GM18870 (cell line): ENCODE results near the gene DIP2C.
"Not testable (repeated sequence)": the region's sequence is repeated elsewhere in the genome, so short reads cannot be mapped to it uniquely, and the experiment has no call there.

Source experiments
- ATAC-seq: cut with Tn5 transposase; IDR thresholded peaks from one replicate; pipeline ENCODE4 v1.9.1; 2021; ENCODE audit warnings: moderate library complexity; ENCODE audit not compliant: unreplicated experiment

Gene DIP2C

DNA sequence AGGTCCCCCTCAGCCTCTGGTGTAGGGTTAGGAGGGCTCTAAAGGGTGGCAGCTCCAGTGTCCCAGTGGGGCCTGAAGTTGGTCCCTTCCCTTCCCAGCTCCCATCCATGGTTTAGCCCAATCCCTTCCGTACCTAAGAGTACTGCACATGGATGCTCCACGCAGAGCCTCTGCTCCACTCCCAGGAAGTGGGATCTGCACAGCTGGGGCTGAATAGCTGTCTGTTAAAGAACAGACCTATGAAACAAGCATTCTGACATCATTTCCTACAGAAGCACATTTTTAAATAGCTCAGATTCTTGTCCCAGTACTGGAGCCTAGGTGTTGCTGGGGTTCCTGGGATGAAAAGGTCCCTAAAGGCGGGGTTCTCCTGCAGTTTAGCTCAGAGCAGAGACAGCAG lies 418.3 kb downstream of the DIP2C start:
- no peak for ATAC-seq

DNA sequence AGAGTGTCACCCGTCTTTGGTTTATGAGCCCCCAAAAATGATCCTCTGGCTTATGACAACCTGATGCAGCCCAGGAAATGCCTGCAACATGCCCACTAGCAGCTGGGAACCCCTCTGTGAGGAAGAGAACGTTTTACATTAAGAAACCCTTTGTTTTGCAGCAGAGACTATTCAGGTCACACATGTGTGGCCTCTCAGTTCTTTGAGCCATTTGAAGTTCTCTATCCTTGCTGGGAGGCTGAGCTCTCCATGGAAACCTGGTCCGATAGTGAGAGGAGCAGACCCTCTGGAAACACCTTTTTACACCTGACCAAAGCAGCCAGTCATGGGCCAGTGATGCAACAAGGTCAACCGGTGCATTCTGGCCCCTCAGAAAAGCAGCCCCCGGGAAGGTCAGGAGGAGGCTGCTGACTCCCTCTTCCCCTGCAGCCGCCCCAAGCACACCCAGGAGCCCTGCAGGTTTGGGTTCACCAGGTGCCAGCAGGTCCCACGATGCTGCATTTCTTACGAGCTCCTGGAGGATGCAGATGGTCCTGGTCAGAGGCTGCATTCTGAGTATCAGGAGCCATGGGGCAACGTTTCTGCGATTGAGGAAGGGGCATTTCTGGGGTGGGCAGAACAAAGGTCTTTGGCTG lies 419.9 kb downstream of the DIP2C start:
- ATAC-seq, result no peak

DNA sequence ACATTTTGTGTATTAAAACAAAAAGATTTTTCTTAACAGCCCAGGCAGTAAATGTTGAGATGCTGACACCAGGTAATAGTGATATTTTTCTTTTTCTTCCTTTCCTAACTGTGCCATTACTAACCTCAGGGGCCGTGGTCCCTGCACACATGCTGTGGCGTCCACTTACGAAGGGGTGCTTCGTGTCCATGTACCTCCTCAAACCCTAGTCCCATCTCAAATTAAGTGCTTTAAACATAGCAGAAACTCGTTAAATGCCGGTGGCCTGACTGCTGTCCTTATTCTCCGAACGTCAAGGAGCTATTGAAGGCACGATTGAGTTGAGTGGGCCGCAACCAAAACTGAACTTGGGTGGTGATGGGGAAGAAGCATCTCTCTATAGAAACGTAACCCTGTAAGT lies 421.8 kb downstream of the DIP2C start:
- ATAC-seq, result no peak

GRCh38 chr10:266974-267425 lies 422.5 kb downstream of the DIP2C start:
- no peak for ATAC-seq

DNA sequence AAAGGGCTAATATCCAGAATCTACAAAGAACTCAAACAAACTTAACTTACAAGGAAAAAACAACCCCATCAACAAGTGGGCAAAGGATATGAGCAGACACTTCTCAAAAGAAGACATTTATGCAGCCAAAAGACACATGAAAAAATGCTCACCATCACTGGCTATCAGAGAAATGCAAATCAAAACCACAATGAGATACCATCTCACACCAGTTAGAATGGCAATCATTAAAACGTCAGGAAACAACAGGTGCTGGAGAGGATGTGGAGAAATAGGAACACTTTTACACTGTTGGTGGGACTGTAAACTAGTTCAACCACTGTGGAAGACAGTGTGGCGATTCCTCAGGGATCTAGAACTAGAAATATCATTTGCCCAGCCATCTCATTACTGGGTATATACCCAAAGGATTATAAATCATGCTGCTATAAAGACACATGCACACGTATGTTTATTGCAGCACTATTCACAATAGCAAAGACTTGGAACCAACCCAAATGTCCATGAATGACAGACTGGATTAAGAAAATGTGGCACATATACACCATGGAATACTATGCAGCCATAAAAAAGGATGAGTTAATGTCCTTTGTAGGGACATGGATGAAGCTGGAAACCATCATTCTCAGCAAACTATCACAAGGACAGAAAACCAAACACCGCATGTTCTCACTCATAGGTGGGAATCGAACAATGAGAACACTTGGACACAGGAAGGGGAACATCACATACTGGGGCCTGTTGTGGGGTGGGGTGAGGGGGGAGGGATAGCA lies 423.5 kb downstream of the DIP2C start:
- ATAC-seq, result not testable (repeated sequence)

DNA sequence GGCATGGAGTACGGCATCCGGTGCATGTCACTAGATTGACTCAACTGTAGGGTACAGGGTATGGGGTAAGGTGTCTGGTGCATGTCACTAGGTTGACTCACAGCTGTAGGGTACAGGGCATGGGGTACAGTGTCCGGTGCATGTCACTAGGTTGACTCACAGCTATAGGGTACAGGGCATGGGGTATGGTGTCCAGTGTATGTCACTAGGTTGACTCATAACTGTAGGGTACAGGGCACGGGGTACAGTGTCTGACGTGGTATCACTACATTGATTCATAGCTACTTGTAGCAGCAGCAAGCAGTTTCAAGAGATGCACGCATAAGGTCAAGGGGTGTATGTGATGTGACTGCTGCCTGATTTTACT lies 424.4 kb downstream of the DIP2C start:
- not testable (repeated sequence) for ATAC-seq

- not testable (repeated sequence) for ATAC-seq
Observed at GRCh38 chr10:264160-265073, 425.1 kb downstream of the DIP2C start.

GRCh38 chr10:260819-261429 lies 428.5 kb downstream of the DIP2C start:
- ATAC-seq, result no peak

- no peak for ATAC-seq
Observed at GRCh38 chr10:251982-252582, 437.4 kb downstream of the DIP2C start.

GRCh38 chr10:248307-248706 lies 441.2 kb downstream of the DIP2C start:
- ATAC-seq, result no peak

- ATAC-seq, result no peak
Observed at GRCh38 chr10:247480-247879, 442.0 kb downstream of the DIP2C start.

DNA sequence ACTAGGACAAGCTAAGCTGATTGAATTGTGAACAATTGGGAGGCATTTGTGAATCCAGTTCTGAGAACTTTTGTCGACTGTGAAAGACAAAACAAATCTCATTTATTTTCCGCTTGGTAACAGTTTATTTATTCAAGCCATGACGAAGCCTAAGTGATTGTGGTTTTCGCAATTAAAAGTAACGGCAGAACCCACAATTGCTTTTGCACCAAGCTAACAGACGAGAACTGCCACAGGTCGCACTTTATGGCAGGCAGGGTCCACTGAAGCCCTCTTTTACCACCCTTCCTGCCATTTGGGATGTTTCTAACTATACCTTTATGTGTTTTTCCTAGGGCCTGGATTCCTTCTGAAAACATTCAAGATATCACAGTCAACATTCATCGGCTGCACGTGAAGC lies 443.0 kb downstream of the DIP2C start:
- no peak for ATAC-seq

DNA sequence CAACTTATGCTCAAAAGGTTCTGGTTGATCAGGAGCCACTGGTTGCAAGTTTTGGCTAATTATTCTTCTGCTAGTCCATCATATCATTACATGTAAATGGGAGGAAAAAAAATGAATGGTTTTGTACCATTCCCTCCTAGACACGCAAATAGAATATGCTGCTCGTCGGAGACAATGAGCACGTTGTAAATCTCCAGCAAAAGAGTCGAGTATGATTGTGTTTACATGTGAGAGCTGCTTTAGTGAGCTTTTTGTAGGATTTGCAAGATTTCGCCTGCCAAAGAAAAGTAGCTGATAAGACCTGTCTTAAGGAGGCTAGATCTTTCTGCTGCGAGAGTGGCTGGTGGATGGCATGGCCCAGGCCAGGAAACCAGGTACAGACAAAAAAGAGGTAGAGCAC lies 445.2 kb downstream of the DIP2C start:
- no peak for ATAC-seq

DNA sequence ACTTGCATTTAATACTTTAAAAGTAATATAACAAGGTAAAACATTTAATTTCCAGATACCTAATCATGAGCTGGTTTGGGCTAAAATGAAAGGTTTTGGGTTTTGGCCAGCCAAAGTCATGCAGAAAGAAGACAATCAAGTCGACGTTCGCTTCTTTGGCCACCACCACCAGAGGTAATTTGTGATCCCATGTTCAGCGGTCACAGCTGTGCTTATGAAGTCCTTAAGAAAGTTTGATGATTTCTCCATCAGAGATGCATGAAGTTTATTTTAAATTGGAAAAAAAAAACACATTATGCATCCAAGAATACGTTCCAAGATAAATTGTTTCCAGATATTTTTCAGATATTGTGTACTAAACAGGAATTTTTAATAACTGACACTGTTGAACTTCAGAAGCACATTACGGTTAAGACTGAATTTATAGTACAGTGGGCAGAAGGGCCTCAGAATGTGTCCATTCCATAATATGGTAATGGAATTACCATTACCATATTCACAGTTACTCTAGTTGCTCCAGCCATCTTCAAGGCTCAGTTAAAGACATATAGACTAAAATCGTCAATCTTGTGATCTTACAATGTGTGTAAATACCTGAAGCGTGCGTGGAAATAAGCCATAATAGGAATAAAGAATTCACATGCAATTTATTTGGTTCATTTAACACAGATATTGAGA lies 447.4 kb downstream of the DIP2C start:
- no peak for ATAC-seq

GRCh38 chr10:241451-241850 lies 448.0 kb downstream of the DIP2C start:
- no peak for ATAC-seq

DNA sequence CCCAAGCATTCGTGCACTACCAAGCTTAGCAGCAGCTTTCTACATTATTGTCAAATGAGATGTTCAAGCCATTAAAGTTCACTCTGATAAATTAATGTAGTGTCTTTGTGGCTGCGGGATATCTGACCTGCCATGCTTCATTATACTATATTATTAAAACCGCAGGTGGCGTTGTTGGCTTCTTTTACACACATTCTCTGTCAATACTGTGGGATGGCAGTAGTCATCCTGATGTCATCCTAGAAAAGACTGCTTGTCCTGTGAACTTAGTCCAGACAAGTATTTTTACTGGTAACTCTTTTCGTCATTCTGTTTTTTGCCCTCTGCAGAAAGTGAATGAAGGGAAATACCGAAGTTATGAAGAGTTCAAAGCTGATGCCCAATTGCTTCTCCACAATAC lies 450.4 kb downstream of the DIP2C start:
- ATAC-seq, result no peak

DNA sequence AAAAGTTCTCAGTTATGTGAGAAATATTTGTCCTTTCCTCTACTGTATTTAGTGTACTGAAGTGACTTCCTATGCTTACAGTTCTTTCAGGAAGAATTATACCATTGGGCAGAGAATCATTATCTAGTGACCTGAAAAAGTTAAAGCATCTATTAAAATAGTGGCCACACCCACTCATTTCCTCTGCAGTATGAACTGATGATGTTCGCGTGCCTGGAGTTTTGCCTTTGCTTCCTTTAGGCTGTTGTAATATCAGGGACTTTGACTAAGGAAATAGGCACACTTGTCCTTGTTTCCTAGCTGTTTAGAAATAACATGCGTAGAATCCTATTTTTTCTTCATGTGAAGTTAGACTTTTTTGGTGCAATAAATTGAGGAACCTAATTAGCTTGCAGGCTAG lies 453.6 kb downstream of the DIP2C start:
- ATAC-seq, result no peak

GRCh38 chr10:234708-235406 lies 454.6 kb downstream of the DIP2C start:
- no peak for ATAC-seq

- ATAC-seq, result no peak
Observed at GRCh38 chr10:232878-233277, 456.6 kb downstream of the DIP2C start.

DNA sequence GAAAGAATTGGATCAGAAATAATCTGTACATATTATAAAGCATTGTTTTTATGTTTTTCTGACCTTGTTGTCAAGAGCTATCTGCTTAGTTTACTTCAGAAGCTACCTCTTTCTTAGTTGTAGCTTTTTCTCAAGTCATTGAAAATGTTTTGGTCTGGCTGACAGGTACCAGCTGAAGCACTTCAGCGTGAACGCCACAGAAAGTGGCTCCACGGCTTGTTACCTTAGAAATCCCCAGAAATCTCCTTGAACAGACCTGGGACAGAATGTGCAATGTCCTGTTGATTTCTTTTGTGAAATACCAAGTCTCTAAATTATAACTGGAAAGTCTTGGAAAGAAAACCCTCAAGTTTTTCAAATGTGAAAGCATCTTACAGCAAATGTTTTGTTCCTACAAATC lies 457.4 kb downstream of the DIP2C start:
- ATAC-seq, result no peak
